Measurements from ENCODE around the gene TIE1.

- TF ChIP-seq POLR2A (IDR thresholded peaks at IDR 0.05), result no peak
- no peak for TF ChIP-seq CTCF (IDR thresholded peaks at IDR 0.05)
- TF ChIP-seq POLR2AphosphoS5 (IDR thresholded peaks at IDR 0.05), result no peak
Measured at GRCh38 chr1:43275826-43276620, 24.8 kb upstream of the TIE1 start.
